ENCODE measurements around the gene GPR160. TPM values are rescaled to one million over a fixed set of nuclear protein-coding genes. Genes with fewer than 3 reads are reported as not detected.

GPR160 gene
- total RNA-seq, 1 donor from 2014 or later, result 0.21 TPM

DNA sequence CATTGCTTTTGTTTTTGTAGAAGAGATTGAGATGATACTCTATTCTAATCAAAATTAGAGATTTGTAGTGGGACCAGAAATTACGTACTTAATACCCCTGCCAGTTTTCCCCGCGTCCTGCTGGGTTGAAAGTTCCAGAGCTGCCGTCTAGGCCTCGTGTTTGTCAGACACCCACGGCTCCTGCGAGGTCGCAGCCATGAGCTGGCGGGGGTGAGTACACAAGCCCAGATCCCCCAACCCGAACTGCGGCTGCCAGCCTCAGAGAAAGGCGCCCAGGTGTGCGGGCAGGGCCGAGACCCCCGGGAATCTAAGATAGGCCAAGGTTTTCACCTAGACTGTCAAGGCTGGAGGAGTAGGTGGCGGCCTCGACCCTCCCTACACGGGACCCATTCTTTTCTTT, 26.3 kb downstream of the GPR160 start:
- TF ChIP-seq, protein P1, sequence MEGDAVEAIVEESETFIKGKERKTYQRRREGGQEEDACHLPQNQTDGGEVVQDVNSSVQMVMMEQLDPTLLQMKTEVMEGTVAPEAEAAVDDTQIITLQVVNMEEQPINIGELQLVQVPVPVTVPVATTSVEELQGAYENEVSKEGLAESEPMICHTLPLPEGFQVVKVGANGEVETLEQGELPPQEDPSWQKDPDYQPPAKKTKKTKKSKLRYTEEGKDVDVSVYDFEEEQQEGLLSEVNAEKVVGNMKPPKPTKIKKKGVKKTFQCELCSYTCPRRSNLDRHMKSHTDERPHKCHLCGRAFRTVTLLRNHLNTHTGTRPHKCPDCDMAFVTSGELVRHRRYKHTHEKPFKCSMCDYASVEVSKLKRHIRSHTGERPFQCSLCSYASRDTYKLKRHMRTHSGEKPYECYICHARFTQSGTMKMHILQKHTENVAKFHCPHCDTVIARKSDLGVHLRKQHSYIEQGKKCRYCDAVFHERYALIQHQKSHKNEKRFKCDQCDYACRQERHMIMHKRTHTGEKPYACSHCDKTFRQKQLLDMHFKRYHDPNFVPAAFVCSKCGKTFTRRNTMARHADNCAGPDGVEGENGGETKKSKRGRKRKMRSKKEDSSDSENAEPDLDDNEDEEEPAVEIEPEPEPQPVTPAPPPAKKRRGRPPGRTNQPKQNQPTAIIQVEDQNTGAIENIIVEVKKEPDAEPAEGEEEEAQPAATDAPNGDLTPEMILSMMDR (conservative IDR thresholded peaks at IDR 0.05), result no peak
- no peak overlapping the region for H3K27ac Mint-ChIP-seq (ENCODE audit: unreplicated experiment)
- DNase-seq (ENCODE audit: low read depth, low spot score), result no peak
- H3K36me3 Mint-ChIP-seq (ENCODE audit: low read depth), result no peaks in the 10 kb centered on the region
- H3K27me3 Mint-ChIP-seq (ENCODE audit: low read depth), result no peaks in the 10 kb centered on the region
- H3K4me3 Mint-ChIP-seq, result no peak overlapping the region
- no peaks in the 10 kb centered on the region for H3K4me1 Mint-ChIP-seq
- H3K9me3 Mint-ChIP-seq, result no peaks in the 10 kb centered on the region

GRCh38 chr3:170075441-170076091, 37.8 kb downstream of the GPR160 start:
- Mint-ChIP-seq H3K27me3 (ENCODE audit: low read depth) (no peaks in the 10 kb centered on the region), H3K9me3 (peaks cover 9% of the 10 kb centered on the region), H3K27ac (ENCODE audit: unreplicated experiment) (no peak overlapping the region), H3K4me1 (peaks cover 4% of the 10 kb centered on the region), H3K36me3 (ENCODE audit: low read depth) (peaks cover 17% of the 10 kb centered on the region), H3K4me3 (no peak overlapping the region)
- DNase-seq (ENCODE audit: low read depth, low spot score), result no peak
- TF ChIP-seq, protein P1 (conservative IDR thresholded peaks at IDR 0.05), result no peak

DNA sequence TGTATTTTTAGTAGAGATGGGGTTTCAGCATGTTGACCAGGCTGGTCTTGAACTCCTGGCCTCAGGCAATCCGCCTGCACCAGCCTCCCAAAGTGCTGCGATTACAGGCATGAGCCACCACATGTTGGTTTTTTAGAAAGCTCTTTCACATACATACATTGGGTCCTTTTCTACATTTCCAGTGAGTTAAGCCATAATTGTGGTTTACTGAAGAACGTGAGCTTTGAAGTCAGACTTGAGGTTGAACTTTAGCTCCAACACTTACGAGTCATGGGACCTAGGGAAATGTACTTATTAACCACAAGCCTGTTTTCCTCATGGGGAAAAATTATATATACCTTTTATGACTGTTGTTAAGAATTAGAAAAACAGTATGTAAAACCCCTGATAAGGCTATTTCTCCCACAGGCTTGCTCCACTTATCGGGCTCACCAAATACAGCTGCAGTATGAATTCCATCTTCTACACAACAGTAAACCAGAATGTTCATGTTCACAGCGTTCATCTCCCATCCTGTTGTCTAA, 39.0 kb downstream of the GPR160 start:
- Mint-ChIP-seq H3K4me1 (peaks cover 4% of the 10 kb centered on the region), H3K27ac (ENCODE audit: unreplicated experiment) (no peak overlapping the region), H3K4me3 (no peak overlapping the region), H3K9me3 (peaks cover 9% of the 10 kb centered on the region), H3K27me3 (ENCODE audit: low read depth) (no peaks in the 10 kb centered on the region), H3K36me3 (ENCODE audit: low read depth) (peaks cover 20% of the 10 kb centered on the region)
- TF ChIP-seq, protein P1 (conservative IDR thresholded peaks at IDR 0.05), result no peak
- no peak for DNase-seq (ENCODE audit: low read depth, low spot score)

- DNase-seq (ENCODE audit: low read depth, low spot score), result no peak
- Mint-ChIP-seq H3K9me3 (peaks cover 9% of the 10 kb centered on the region), H3K4me3 (no peak overlapping the region), H3K27me3 (ENCODE audit: low read depth) (no peaks in the 10 kb centered on the region), H3K4me1 (peaks cover 4% of the 10 kb centered on the region), H3K27ac (ENCODE audit: unreplicated experiment) (no peak overlapping the region), H3K36me3 (ENCODE audit: low read depth) (peaks cover 23% of the 10 kb centered on the region)
- TF ChIP-seq, protein P1 (conservative IDR thresholded peaks at IDR 0.05), result no peak
These were observed 39.6 kb downstream of the GPR160 start for GRCh38 chr3:170077361-170077760.

- Mint-ChIP-seq H3K36me3 (ENCODE audit: low read depth) (peaks cover 24% of the 10 kb centered on the region), H3K27me3 (ENCODE audit: low read depth) (no peaks in the 10 kb centered on the region), H3K9me3 (peaks cover 3% of the 10 kb centered on the region), H3K27ac (ENCODE audit: unreplicated experiment) (no peak overlapping the region), H3K4me3 (no peak overlapping the region), H3K4me1 (peaks cover 4% of the 10 kb centered on the region)
- TF ChIP-seq, protein P1 (conservative IDR thresholded peaks at IDR 0.05), result no peak
- no peak for DNase-seq (ENCODE audit: low read depth, low spot score)
These were observed 41.0 kb downstream of the GPR160 start for GRCh38 chr3:170078620-170079281.
